ENCODE measurements around the gene RAPGEF1.

GRCh38 chr9:131744171-131744719 lies 4.4 kb upstream of the RAPGEF1 start:
- no peak for TF ChIP-seq HINFP (tag; conservative IDR thresholded peaks at IDR 0.05; ENCODE audit: low read depth)
- TF ChIP-seq ELF4 (CRISPR knock-in tag; IDR thresholded peaks at IDR 0.05), result no peak
- no peak for TF ChIP-seq ZBTB26 (CRISPR knock-in tag; IDR thresholded peaks at IDR 0.05)
